GM21528 (cell line): ENCODE data around the gene VPS11.
A peak's percentile ranks its signal among the peaks of the same experiment; 100 is the strongest.

ENCODE experiments used
- ATAC-seq: cut with Tn5 transposase; IDR thresholded peaks from one replicate; pipeline ENCODE4 v1.9.1; 2021; ENCODE audit warnings: mild to moderate bottlenecking, moderate library complexity; ENCODE audit not compliant: unreplicated experiment, low FRiP score

VPS11 gene

GRCh38 chr11:119117004-119117706, 49.5 kb downstream of the VPS11 start:
- ATAC-seq, result no peak

- no peak for ATAC-seq
Measured at GRCh38 chr11:119118227-119118626, 50.6 kb downstream of the VPS11 start.

- ATAC-seq, result no peak
Measured at GRCh38 chr11:119118946-119119345, 51.3 kb downstream of the VPS11 start.

- no peak for ATAC-seq
Measured at GRCh38 chr11:119120639-119121007, 53.0 kb downstream of the VPS11 start.

- ATAC-seq, result peak; percentile 94
Measured at GRCh38 chr11:119121008-119121810, 53.6 kb downstream of the VPS11 start, which contains the start of gene HINFP. HINFP (plus strand) TSS chr11:119121580; CDS start chr11:119126945, 5,365 bp downstream.

GRCh38 chr11:119121811-119122124, 54.1 kb downstream of the VPS11 start:
- no peak for ATAC-seq

GRCh38 chr11:119125821-119126220, 58.2 kb downstream of the VPS11 start:
- ATAC-seq, result no peak

GRCh38 chr11:119126675-119127268, 59.2 kb downstream of the VPS11 start:
- ATAC-seq, result no peak

- no peak for ATAC-seq
Measured at GRCh38 chr11:119130662-119131061, 63.0 kb downstream of the VPS11 start.
